Stimulated activated CD8-positive, alpha-beta memory T cell treated with anti-CD3 and anti-CD28 coated beads, Interleukin-7, amount 100 ng/mL, for 24 hours (primary cell): Measurements from ENCODE around the gene PLK1.
"Not testable (repeated sequence)": the region's sequence is repeated elsewhere in the genome, so short reads cannot be mapped to it uniquely, and the experiment has no call there.

Source experiments
- DNase-seq: peaks from one replicate; pipeline ENCODE4 v3.0.0-alpha.2; 2020; ENCODE audit warnings: low read depth

The PLK1 gene

DNA sequence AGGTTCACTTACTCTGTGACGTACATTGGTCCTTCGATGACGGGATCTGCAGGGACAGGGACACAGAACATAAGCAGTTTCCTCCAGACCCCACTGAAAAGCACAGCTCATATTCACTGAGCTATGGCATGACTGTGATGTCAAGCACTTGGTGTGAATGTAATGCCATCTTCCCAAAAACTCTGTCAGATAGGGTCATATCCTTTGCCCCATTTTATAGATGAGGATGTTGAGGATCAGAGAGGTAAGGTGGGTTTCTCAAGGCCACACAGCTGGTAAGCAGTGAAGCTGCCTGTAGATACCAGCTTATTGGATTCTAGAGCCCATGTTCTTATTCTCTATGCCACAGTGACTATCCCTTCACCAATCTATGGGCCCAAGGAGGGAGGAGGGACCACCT lies 31.8 kb downstream of the PLK1 start:
- no peak for DNase-seq

DNA sequence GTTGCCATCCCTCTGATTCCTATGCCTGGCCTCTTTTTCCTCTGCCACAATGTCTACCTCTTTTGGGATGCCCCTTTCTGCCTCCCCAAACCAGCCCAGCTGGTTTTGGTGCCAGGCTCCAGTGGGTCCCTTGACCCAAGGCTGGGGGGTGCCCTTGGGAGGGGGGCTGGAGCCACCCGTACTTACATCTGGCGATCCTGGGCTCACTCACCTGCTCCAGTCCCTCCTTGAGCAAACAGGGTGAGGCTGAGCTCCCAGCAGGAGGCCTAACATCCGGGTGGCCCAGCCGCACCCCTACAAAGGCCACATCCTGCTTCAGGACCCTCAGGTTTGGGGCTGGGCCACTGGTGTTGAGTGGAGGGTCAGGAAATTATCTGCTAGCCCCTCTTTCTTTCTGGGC lies 33.1 kb downstream of the PLK1 start:
- no peak for DNase-seq

DNA sequence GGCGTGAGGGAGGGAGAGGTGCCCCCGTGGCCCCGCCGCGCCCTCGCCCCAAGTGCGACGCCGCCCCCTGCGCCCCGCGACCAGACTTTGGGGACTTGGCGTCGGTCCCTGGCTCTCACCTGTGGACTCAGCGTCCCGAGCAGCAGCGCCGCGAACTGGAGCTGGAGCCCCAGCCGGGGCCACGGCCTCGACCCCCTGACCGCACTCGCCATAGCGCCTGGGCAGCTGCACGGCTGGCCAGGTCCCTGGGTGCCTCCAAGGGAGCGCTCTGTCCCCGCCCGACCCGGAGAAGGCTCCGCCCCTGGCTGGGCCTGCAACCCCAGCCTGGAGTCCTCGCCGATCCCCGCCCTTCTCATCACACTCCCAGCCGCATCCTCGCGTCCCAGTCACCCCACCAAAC lies 34.3 kb downstream of the PLK1 start, which contains the start of gene ERN2:
ERN2 (minus strand) TSS at position 247 of the 400 bp plus-strand sequence; CDS start at position 212, 35 bp downstream.
- DNase-seq, result no peak

DNA sequence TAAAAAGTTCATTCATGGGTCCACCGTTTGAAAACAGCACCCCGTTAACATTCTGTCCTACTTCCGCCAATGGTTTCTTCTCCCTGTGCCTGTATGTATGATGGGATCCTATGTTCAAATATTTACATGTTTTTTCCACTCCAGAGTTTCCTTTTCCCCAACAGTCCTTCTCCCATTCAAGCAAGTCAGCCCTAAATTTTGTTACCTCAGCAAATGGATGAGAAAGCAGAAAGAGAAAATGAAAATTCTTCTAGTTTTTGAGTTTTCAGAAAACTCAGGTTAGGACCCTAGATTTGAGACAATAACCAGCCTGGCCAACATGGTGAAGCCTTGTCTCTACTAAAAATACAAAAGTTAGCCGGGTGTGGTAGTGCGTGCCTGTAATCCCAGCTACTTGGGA lies 37.8 kb downstream of the PLK1 start:
- DNase-seq, result no peak

DNA sequence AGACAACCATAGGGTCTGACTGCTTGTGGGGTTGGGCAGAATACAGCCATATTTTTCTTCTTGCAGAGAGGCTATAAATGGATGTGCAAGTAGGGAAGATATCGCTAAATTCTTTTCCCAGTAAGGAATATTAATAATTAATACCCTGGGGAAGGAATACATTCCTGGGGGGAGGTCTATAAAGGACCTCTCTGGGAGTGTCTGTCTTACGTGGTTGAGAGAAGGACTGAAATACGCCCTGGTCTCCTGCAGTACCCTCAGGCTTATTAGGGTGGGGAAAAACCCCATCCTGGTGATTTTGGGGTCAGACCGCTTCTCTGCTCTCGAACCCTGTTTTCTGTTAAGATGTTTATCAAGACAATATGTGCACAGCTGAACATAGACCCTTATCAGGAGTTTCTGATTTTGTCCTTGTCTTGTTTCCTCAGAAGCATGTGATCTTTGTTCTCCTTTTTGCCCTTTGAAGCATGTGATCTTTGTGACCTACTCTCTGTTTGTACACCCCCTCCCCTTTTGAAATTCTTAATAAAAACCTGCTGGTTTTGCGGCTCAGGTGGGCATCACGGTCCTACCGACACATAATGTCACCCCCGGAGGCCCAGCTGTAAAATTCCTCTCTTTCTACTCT lies 44.0 kb downstream of the PLK1 start:
- not testable (repeated sequence) for DNase-seq

DNA sequence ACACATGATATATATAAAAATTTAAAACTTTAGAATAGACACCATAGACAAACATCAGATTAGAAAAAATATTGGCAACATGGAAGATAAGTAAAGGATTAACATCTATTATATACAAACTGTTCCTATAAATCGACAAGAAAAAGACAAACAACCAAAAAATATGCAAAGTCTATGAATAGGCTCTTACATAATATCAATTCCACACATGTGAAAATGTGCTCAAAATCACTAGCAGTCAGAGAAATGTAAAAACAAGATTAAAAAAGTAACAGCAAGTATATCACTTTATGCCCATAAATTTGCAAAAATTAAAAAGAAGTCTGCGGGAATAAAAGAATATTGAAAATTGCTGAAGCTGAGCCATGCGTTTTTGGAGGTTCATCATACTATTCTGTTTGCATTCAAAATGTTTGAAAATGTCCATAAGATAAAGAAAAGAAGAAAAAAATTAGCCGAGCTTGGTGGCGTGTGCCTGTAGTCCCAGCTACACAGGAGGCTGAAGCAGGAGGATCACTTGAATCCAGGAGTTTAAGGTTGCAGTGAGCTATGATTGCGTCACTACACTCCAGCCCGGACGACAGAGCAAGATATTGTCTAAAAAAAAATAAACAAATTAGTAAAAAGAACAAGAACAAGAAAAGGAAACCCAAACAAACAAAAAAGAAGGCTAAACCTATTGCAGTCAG lies 45.6 kb downstream of the PLK1 start:
- no peak for DNase-seq

DNA sequence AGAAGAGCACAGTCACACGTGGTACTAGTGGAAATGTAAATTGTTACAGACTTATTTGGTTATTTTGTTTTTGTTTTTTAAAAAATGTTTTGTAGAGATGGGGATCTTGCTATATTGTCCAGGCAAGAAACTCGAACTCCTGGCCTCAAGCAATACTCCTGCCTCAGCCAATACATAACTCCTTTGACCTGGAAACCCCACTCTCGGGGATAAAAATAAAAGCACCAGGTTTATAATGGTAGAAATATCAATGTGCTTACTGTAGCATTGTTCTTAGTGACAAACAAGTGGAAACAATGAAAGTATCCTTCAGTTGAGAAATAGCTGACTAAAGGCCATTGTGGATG lies 46.1 kb downstream of the PLK1 start:
- DNase-seq, result no peak

DNA sequence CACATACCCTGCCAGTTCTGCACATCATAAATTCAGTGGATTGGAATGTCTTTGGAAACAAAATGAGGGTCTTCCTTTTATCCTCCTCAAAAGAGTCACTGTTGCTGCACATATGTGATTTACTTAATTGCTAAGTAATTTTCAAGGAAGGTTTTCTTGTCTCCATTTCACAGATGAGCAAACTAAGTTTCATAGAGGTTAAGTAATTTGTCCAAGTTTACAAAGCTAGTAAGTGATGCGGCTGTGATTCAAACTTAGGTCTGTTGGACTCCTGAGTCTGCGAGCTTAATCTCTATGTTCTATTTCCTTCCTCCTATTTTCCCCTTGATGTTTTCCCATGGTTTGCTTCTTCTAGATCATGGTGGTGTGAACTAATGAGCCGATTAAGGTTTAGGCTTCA lies 48.0 kb downstream of the PLK1 start:
- no peak for DNase-seq

DNA sequence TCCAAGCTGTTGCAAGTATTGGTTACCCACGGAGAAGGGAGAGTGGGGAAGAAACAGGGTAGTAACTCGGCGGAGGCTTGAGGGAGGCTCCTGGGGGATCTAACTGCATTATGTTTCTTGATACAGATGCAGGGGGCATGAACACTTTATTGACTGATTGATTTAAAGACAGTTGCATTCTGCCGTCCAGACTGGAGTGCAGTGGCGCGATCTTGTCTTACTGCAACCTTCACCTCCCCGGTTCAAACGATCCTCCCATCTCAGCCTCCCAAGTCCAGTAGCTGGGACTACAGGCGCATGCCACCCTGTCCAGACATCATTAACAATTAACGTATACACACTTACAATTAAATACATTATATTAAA lies 49.4 kb downstream of the PLK1 start:
- DNase-seq, result no peak

DNA sequence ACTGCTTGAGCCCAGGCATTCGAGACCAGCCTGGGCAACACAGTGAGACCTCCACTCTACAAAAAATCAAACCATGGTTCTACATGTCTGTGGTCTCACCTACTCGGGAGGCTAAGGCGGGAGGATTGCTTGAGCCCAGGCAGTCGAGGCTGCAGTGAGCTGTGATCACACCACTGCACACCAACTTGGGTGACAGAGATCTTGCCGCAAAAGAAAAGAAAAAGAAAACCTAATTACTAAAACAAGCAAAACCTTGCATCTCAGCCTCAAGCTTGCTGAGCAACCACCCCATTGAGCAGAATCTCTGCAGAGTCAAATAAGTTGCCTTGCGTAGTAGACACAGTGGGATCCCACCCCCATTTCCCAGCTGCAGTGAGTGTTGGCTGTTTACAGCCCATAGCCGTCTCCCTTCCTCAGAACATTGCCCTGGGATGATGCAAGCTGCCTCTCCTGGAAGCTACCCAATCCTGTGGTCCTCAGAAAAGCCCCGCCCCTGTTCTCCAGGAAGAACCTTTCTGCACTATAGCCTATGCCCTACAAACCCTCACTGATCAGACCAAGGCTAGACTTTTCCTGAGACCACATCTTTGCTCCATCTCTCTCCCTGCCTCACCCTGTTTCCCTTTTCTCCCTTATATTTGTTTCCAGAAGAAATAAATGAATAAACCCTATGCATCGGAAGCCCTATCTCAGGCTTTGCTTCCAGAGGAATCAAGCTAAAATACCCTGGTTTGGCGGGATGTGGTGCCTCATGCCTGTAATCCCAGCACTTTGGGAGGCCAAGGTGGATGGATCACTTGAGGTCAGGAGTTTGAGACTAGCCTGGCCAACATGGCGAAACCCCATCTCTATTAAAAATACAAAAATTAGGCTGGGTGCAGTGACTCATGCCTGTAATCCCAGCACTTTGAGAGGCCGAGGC lies 51.1 kb downstream of the PLK1 start:
- DNase-seq, result no peak

DNA sequence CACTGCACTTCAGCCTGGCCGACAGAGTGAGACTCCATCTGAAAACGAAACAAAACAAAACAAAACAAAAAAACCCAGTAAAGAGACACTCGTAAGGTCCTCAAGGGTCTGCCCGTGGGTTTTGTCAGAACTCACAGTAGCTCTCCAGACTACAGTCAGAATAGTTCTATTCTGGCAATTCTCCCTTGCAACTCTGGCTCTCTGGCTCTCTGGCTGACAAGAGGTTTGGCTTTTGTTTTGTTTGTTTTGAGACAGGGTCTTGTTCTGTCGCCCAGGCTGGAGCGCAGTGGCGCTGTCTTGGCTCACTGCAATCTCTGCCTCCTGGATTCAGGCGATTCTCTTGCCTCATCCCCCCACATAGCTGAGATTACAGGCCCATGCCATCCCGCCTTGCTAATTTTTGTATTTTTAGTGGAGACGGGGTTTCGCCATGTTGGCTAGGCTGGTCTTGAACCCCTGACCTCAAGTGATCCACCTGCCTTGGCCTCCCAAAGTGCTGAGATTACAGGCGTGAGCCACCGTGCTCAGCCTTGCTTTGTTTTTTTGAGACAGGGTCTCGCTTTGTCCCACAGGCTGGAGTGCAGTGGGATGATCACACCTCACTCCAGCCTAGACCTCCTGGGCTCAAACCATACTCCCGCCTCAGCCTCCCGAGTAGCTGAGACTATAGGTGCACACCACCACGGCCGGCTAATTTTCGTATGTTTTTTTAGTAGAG lies 55.6 kb downstream of the PLK1 start:
- DNase-seq, result no peak

DNA sequence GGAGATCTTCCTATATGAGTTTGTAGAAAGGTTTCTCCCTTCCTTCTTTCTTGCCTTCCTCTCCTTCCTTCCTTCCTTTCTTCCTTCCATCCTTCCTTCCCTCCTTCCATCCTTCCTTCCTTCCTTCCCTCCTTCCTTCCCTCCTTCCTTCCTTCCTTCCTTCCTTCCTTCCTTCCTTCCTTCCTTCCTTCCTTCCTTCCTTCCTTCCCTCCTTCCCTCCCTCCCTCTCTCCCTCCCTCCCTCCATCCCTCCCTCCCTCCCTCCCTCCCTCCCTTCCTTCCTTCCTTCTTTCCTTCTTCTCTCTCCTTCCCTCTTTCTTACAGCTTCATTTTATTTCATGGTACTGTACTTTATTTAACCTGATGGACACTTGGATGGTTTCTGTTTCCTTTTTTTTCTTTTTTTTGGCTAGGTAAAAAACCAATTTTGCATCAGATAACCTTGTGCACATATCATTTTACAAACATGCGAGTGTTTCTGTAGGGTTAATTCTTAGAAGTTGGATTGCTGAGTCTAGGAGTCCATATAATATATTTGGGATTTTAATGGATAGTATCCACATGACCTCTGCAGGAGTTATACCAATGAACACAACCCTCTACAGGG lies 58.8 kb downstream of the PLK1 start:
- not testable (repeated sequence) for DNase-seq

DNA sequence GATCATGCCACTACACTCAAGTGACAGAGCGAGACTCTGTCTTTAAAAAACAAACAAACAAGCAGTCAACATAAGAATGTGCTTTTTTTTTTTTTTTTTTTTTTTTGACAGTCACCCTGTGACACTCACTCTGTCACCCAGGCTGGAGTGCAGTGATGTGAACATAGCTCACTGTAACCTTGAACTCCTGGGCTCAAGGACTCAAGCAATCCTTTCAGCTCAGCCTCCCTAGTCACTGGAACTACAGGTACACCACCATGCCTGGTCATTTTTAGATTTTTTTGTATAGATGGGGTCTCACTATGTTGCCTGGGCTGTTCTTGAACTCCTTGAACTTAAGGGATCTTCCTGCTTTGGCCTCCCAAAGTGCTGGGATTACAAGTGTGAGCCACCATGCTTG lies 60.8 kb downstream of the PLK1 start:
- no peak for DNase-seq
